Kidney (tissue), 14 donors: ENCODE data around the gene UBR3. TPM values are rescaled to one million over a fixed set of nuclear protein-coding genes. Genes with fewer than 3 reads are reported as not detected.
"Not testable (repeated sequence)": the region's sequence is repeated elsewhere in the genome, so short reads cannot be mapped to it uniquely, and the experiment has no call there.

Experiments
- DNase-seq, 5 donors: peaks; one replicate each; pipeline ENCODE4 v3.0.0-alpha.2; 2013 to 2020
- FAIRE-seq: peaks from 2 replicates; lab custom pipeline; 2012; peaks lifted over from hg19 to GRCh38; lab: Jason Lieb, UNC
- H3K27ac ChIP-seq, 2 donors: one replicate each; pipeline ENCODE4 v1.7.0; 2013; ENCODE audit warnings: low read depth in 2 of 2, low read length in 2 of 2, inconsistent platforms in 1 of 2
- H3K27me3 ChIP-seq: one replicate; pipeline ENCODE4 v1.7.1; 2013; ENCODE audit warnings: low read length, inconsistent platforms; ENCODE audit not compliant: control insufficient read depth, insufficient read depth
- H3K36me3 ChIP-seq, 3 donors: one replicate each; pipeline versions ENCODE4 v1.7.0 to v1.7.1; 2013; ENCODE audit warnings: low read length in 3 of 3, control low read depth in 1 of 3, inconsistent platforms in 1 of 3; ENCODE audit not compliant: insufficient read depth in 3 of 3, control insufficient read depth in 2 of 3
- H3K4me1 ChIP-seq, 3 donors: one replicate each; pipeline versions ENCODE4 v1.7.0 to v1.7.1; 2013; ENCODE audit warnings: low read length in 3 of 3, inconsistent platforms in 1 of 3, low read depth in 1 of 3; ENCODE audit not compliant: control insufficient read depth in 2 of 3, insufficient read depth in 2 of 3
- H3K4me3 ChIP-seq, 3 donors: one replicate each; pipeline versions ENCODE4 v1.7.0 to v1.8.1; 2013; ENCODE audit warnings: low read length in 3 of 3, control low read depth in 1 of 3, inconsistent platforms in 1 of 3
- H3K9ac ChIP-seq, 3 donors: one replicate each; pipeline versions ENCODE4 v1.7.0 to v1.7.1; 2013; ENCODE audit warnings: low read length in 3 of 3, control low read depth in 1 of 3, inconsistent platforms in 1 of 3
- H3K9me3 ChIP-seq, 3 donors: one replicate each; pipeline versions ENCODE4 v1.7.0 to v1.7.1; 2013; ENCODE audit warnings: low read length in 3 of 3, control low read depth in 1 of 3, inconsistent platforms in 1 of 3; ENCODE audit not compliant: control insufficient read depth in 2 of 3, insufficient read depth in 1 of 3
- intact Hi-C: fragments of 100-400 bp; cut with DNase I; formaldehyde crosslinking; loops from one replicate; pipeline ENCODE4 v1.11.1; 2022
- polyA plus RNA-seq: library from polyadenylated mRNA; stranded (reverse); fragments of 350-450 nt; fragmentation: Illumina TruSeq; extraction: RNeasy Lipid Tissue Mini Kit (QIAGEN cat#74804); gene quantifications from one replicate; pipeline ENCODE4 v1.2.3, GENCODE V29; 2014; ENCODE audit warnings: low read depth, low replicate concordance; ENCODE audit not compliant: insufficient read depth
- total RNA-seq: library from RNA; stranded (reverse); fragmentation: NEBNext Ultra II Directional; extraction: Animal tissue kit (Norgen Biotek cat#: 25700); gene quantifications from one replicate; pipeline ENCODE4 v1.2.1, GENCODE V29; 2021
- TF ChIP-seq, protein P1 (sequence below): IDR thresholded peaks from 3 replicates; pipeline ENCODE4 v1.5.1; 2012; ENCODE audit warnings: mild to moderate bottlenecking, moderate library complexity, borderline replicate concordance; ENCODE audit not compliant: insufficient read depth; ENCODE audit errors: extremely low read depth
- donor health status: control.
- donor health status: control.
- donor health status: control.
- donor health status: control.
- donor health status: control.
- donor health status: DM: yes; HTN: yes; CAD: no.
- donor health status: Normal renal cell carcinoma (clear cell type).

UBR3 gene
- total and polyA plus RNA-seq, 2 donors from 2014 or later, result 10.2 to 41.0 TPM

DNA sequence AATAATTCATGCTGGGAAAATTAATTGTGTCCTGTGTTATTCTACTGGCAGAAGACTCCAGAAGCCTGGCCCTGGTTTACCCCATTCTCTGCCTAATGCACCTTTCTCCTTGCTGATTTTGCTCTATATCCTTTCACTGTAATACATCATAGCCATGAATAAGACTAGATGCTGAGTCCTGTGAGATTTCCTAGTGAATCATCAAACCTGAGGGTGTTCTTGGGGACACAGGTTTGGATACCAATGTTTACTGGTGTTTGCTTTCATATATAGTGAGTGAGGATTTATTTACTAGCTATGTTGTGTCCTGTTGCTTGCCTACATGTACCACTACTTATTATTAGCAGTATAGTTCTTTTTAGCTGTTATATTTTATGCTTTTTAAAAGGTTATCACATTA, 9.0 kb upstream of the UBR3 start:
- Histone ChIP-seq H3K4me1 (peaks cover 0 to 5% (median 0%) of the 10 kb centered on the region in 3 donors), H3K9ac (no peak overlapping the region), H3K4me3 (no peak overlapping the region), H3K36me3 (peaks cover 7 to 12% (median 9%) of the 10 kb centered on the region in 3 donors), H3K9me3 (no peaks in the 10 kb centered on the region), H3K27me3 (no peaks in the 10 kb centered on the region), H3K27ac (no peak overlapping the region)
- TF ChIP-seq, protein P1, sequence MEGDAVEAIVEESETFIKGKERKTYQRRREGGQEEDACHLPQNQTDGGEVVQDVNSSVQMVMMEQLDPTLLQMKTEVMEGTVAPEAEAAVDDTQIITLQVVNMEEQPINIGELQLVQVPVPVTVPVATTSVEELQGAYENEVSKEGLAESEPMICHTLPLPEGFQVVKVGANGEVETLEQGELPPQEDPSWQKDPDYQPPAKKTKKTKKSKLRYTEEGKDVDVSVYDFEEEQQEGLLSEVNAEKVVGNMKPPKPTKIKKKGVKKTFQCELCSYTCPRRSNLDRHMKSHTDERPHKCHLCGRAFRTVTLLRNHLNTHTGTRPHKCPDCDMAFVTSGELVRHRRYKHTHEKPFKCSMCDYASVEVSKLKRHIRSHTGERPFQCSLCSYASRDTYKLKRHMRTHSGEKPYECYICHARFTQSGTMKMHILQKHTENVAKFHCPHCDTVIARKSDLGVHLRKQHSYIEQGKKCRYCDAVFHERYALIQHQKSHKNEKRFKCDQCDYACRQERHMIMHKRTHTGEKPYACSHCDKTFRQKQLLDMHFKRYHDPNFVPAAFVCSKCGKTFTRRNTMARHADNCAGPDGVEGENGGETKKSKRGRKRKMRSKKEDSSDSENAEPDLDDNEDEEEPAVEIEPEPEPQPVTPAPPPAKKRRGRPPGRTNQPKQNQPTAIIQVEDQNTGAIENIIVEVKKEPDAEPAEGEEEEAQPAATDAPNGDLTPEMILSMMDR, result no peak
- intact Hi-C loops, result no loop called here
- FAIRE-seq (no peak), DNase-seq (no peak)

DNA sequence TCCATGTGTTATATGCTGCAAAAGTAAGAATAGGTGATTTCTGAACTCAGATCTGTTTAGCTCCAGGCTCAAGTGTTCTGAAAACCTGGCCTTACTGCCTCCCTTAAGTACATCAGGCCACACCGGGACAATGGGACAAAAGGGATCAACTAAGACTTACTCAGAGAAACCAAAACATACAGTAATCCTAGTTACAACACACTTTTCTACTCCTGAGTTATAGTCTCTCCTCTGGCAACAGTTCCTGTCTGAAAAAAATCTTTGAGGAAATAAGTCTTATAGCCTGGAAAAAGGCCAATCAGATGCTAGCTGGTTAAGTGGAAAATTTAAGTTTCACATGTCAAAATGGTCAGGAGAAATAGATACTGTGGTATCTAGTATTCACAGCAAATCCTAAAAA, 8.1 kb upstream of the UBR3 start:
- H3K4me3 ChIP-seq, result no peak overlapping the region
- peaks cover 0 to 9% (median 0%) of the 10 kb centered on the region in 3 donors for H3K4me1 ChIP-seq
- H3K9ac ChIP-seq, result no peak overlapping the region
- DNase-seq (no peak), FAIRE-seq (no peak)
- H3K9me3 ChIP-seq, result no peaks in the 10 kb centered on the region
- H3K27ac ChIP-seq, result no peak overlapping the region
- intact Hi-C loops, result no loop called here
- TF ChIP-seq, protein P1, result no peak
- peaks cover 5 to 12% (median 9%) of the 10 kb centered on the region in 3 donors for H3K36me3 ChIP-seq
- no peaks in the 10 kb centered on the region for H3K27me3 ChIP-seq

DNA sequence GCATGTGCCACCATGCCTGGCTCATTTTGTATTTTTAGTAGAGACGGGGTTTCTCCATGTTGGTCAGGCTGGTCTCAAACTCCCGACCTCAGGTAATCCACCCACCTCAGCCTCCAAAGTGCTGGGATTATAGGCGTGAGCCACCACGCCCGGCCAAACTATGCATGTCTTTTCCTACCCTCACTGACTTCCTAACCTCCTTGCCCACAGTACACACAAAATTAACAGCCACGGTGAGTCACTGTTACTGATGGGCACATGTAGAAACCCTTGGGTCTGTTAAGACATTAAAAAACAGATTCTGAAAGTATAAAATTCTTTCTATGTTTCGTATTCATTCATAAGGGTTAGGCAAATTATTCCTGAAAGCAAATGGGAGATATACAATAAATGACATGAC, 7.2 kb upstream of the UBR3 start:
- H3K36me3 ChIP-seq, H3K9ac ChIP-seq, H3K4me3 ChIP-seq, H3K9me3 ChIP-seq, DNase-seq, H3K27me3 ChIP-seq, H3K27ac ChIP-seq, intact Hi-C loops, FAIRE-seq: not testable (repeated sequence)
- peaks cover 0 to 12% (median 0%) of the 10 kb centered on the region in 3 donors for H3K4me1 ChIP-seq

DNA sequence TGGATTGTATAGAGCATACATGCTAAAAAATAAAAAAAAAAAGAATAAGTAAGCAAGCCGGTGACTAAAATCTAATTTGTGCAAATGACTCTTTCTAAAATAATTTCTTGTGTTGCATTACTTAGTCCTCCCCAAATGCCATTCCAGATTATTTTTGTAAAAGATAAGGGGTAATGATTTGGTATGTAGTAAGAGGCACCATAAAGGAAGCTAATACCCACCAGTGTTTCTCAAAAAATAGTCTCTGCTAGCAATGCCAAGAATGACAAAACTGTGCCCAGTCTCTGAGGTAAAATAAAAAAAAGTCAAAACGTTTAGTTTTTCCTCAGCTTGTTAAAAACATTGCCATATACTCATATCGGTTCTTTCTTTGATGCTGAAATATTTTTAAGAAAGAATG, 5.2 kb upstream of the UBR3 start:
- FAIRE-seq (no peak), DNase-seq (no peak)
- intact Hi-C loops, result no loop called here
- Histone ChIP-seq H3K27me3 (no peaks in the 10 kb centered on the region), H3K9me3 (no peaks in the 10 kb centered on the region), H3K27ac (no peak overlapping the region), H3K4me1 (peaks cover 0 to 13% (median 0%) of the 10 kb centered on the region in 3 donors), H3K9ac (no peak overlapping the region), H3K4me3 (no peak overlapping the region), H3K36me3 (peaks cover 0 to 6% (median 3%) of the 10 kb centered on the region in 3 donors)
- TF ChIP-seq, protein P1, result no peak
